Measurements from ENCODE around the gene PDE7B. TPM values are rescaled to one million over a fixed set of nuclear protein-coding genes. Genes with fewer than 3 reads are reported as not detected.

PDE7B gene
- total and polyA plus RNA-seq, 2 of the 4 experiments (the other 2 are of a cell fraction), result 7.8 to 12.4 TPM

DNA sequence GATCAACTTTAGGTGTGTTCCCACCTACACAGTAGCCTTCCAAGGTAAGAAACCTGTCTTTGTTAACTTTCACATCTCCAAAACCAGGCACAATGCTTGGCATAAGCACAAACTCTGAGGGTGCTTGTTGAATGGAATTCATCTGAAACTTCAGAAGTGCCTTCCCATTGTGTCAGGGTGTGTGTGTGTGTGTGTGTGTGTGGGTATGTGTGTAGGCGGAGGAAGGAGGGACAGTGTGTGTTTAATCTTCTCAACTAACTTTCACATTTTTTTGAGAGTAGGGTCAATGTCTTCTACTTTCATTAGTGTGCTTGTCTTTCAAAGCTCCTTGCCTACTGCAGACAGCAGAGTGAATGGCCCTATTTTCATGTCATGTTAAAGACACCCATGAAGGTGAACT is 45.6 kb downstream of the PDE7B start:
- Histone ChIP-seq H3K4me3 (ENCODE audit: insufficient read depth, low read depth, low read length) (no peak overlapping the region), H2BK20ac (ENCODE audit: low read depth, low read length) (peak overlapping the region; percentile 33; the same call in 1 of the 2 replicates), H3K36me3 (ENCODE audit: control insufficient read depth, insufficient read depth, low read length) (peaks cover 15% of the 10 kb centered on the region), H2AK9ac (replicated peaks; ENCODE audit: low read depth, low read length, poor library complexity) (no peak overlapping the region), H3K9me1 (ENCODE audit: insufficient read depth, low read length) (0 out of 2 replicates have a peak, but pooled peaks cover 6% of the 10 kb centered on the region), H3K27me3 (ENCODE audit: control insufficient read depth, insufficient read depth, low read length) (no peaks in the 10 kb centered on the region), H4K5ac (ENCODE audit: low read depth, low read length) (peak overlapping the region; percentile 44; the same call in 1 of the 2 replicates), H3K79me1 (ENCODE audit: low read depth in 1 of 2, low read length in 2 of 2) (peaks cover 18% of the 10 kb centered on the region in 2 experiments; a peak in 3 of 4 replicates), H2BK120ac (ENCODE audit: low read depth, low read length) (no peak overlapping the region), H4K20me1 (ENCODE audit: insufficient read depth, low read length) (no peaks in the 10 kb centered on the region), H3K23ac (ENCODE audit: low read depth, low read length) (0 out of 2 replicates have a peak overlapping the region, but pooled peaks have one; percentile 17), H4K8ac (ENCODE audit: low read depth in 2 of 2, low read length in 2 of 2) (peak overlapping the region in 1 of 2 experiments; percentile 19; a peak in 1 of 4 replicates), H2BK5ac (ENCODE audit: low read depth, low read length, poor library complexity, severe bottlenecking) (peak overlapping the region; percentile 23), H3K4ac (ENCODE audit: low read depth, low read length) (no peak overlapping the region), H3K9ac (ENCODE audit: low read depth, low read length) (no peak overlapping the region), H3K18ac (ENCODE audit: low read depth, low read length) (peak overlapping the region; percentile 28; the same call in 1 of the 2 replicates), H3K4me2 (ENCODE audit: low read depth, low read length) (no peak overlapping the region), H2AFZ (replicated peaks; ENCODE audit: low read length, poor library complexity) (peak overlapping the region; percentile 5), H4K91ac (ENCODE audit: insufficient read depth, low read depth, low read length) (peak overlapping the region; percentile 46), H2AK5ac (ENCODE audit: low read depth, low read length) (peak overlapping the region; percentile 64), H3K56ac (ENCODE audit: extremely low read depth, insufficient read depth, low read length) (no peak overlapping the region), H3K27ac (ENCODE audit: insufficient read depth, low read length) (no peak overlapping the region), H3K9me3 (ENCODE audit: control insufficient read depth, insufficient read depth, low read length) (no peaks in the 10 kb centered on the region), H3K14ac (replicated peaks; ENCODE audit: low read depth, low read length) (peak overlapping the region; percentile 15; the same call in 1 of the 2 replicates), H2BK15ac (ENCODE audit: low read depth, low read length) (peak overlapping the region; percentile 80; the same call in 1 of the 3 replicates), H3K4me1 (ENCODE audit: control insufficient read depth, insufficient read depth, low read length) (peaks cover 9% of the 10 kb centered on the region)
- ChIA-PET POLR2A (ENCODE audit: unreplicated experiment) (no interaction called here), CTCF (no interaction called here)
- DNase-seq (no peak), ATAC-seq (ENCODE audit: low read depth) (no peak)
- intact Hi-C loops (cut with micrococcal nuclease) (no loop called here), in situ Hi-C loops (cut with MboI; ENCODE audit: low sequenced_read_pairs) (no loop called here), dilution Hi-C loops (cut with HindIII; ENCODE audit: low sequenced_read_pairs, unreplicated experiment) (no loop called here)
- BruUV-seq (replicated peaks), result no TSS peak
- no CpG with 5 or more reads among the region's 1 CpG for WGBS, 2 experiments (ENCODE audit: extremely low coverage in 2 of 2, insufficient read length in 1 of 2)
- TF ChIP-seq RCOR1 (IDR thresholded peaks at IDR 0.05; ENCODE audit: insufficient replicate concordance, low read length), result no peak
- TF ChIP-seq NFE2L2 (IDR thresholded peaks at IDR 0.05; ENCODE audit: low read depth, low read length), result no peak
- no peak for TF ChIP-seq RAD21 (IDR thresholded peaks at IDR 0.05; ENCODE audit: low read length)
- no peak for TF ChIP-seq SMC3 (IDR thresholded peaks at IDR 0.05; ENCODE audit: low read depth, low read length)
- TF ChIP-seq MXI1 (IDR thresholded peaks at IDR 0.05; ENCODE audit: borderline replicate concordance, low read depth, low read length), result no peak
- TF ChIP-seq, protein P1, sequence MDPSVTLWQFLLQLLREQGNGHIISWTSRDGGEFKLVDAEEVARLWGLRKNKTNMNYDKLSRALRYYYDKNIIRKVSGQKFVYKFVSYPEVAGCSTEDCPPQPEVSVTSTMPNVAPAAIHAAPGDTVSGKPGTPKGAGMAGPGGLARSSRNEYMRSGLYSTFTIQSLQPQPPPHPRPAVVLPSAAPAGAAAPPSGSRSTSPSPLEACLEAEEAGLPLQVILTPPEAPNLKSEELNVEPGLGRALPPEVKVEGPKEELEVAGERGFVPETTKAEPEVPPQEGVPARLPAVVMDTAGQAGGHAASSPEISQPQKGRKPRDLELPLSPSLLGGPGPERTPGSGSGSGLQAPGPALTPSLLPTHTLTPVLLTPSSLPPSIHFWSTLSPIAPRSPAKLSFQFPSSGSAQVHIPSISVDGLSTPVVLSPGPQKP (IDR thresholded peaks at IDR 0.05; ENCODE audit: borderline replicate concordance, low read depth, low read length), result no peak
- TF ChIP-seq USF2 (IDR thresholded peaks at IDR 0.05; ENCODE audit: low read depth, low read length), result no peak
- no peak for TF ChIP-seq FOS (IDR thresholded peaks at IDR 0.05; ENCODE audit: low read depth, low read length)
- TF ChIP-seq MAFK (IDR thresholded peaks at IDR 0.05; ENCODE audit: low read depth, low read length), result no peak
- no peak for TF ChIP-seq CHD1 (IDR thresholded peaks at IDR 0.05; ENCODE audit: low read depth, low read length)
- TF ChIP-seq CTCF (conservative IDR thresholded peaks at IDR 0.05; ENCODE audit: low read depth, low read length), result no peak
- no peak for TF ChIP-seq POLR2A (IDR thresholded peaks at IDR 0.05; ENCODE audit: low read depth, low read length)
- TF ChIP-seq BHLHE40 (IDR thresholded peaks at IDR 0.05; ENCODE audit: low read depth, low read length), result no peak
- no peak for TF ChIP-seq CEBPB (IDR thresholded peaks at IDR 0.05; ENCODE audit: low read depth, low read length)
- TF ChIP-seq RFX5 (IDR thresholded peaks at IDR 0.05; ENCODE audit: low read depth, low read length), result no peak
- TF ChIP-seq MAZ (IDR thresholded peaks at IDR 0.05; ENCODE audit: borderline replicate concordance, low read depth, low read length), result no peak
